Measurements from ENCODE around the gene KCTD4.
A peak's percentile ranks its signal among the peaks of the same experiment; 100 is the strongest.
"Not testable (repeated sequence)": the region's sequence is repeated elsewhere in the genome, so short reads cannot be mapped to it uniquely, and the experiment has no call there.

The KCTD4 gene

DNA sequence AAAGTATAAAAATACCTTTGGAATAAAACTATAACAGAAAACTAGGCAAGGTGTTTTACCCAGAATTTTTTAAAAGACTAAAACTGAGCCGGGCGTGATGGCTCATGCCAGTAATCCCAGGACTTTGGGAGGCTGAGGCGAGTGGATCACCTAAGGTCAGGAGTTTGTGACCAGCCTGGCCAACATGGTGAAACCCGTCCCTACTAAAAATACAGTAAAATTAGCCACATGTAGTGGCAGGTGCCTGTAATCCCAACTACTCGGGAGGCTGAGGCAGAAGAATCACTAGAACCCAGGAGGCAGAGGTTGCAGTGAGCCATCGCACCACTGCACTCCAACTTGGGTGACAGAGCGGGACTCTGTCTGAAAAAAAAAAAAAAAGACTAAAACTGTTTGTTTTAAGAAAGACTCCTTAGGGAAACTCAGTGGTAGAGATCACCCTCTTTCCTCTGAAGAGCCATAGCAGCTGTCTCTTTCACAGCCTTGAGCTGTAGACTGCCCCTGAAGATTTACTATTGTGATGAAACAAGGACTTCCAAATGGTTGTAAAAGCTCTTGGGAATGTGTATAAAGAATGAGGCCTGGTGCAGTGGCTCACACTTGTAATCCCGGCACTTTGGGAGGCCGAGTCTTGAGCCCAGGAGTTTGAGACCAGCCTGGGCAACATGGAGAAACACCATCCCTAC lies 14.7 kb upstream of the KCTD4 start:
- no peak for DNase-seq

- DNase-seq = peak; percentile 24
These were observed 8.4 kb upstream of the KCTD4 start for GRCh38 chr13:45209229-45209628.

DNA sequence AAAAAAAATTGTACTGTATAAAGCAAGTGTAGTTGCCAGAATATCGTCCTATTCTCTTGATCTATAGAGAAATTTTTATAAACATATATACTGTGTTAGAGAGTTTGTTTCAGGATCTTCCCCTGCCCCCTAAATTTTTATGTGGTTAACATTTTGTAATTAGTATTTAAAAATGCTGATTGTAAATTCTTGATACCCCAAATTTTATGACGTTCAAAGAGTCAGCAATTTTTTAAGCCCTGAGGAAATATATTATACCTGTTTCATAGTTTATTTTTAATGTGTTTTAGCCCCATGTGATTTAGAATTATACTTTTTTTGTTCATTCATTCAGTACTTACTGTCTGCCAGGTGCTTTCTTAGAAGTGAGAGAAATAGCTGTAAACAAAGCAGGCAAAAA lies 7.3 kb upstream of the KCTD4 start:
- no peak for DNase-seq

DNA sequence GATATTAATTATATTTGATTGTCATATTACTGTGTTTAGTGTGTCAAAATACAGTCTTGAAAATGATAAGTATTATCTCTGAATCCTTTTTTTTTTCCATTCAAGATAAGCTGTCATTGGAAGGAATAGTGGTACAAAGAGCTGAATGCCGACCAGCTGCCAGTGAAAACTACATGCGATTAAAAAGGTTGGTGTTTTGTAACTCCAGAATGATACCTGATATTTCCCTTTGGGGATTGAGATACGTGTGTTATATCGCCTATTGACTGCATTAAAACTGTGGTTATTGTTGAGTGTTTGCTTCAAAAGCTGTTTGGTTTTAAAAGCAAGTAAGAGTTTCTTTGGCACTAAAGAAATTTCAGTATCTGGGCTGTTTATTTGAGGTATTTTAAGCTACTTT lies 6.5 kb upstream of the KCTD4 start:
- peak; percentile 93 for DNase-seq

DNA sequence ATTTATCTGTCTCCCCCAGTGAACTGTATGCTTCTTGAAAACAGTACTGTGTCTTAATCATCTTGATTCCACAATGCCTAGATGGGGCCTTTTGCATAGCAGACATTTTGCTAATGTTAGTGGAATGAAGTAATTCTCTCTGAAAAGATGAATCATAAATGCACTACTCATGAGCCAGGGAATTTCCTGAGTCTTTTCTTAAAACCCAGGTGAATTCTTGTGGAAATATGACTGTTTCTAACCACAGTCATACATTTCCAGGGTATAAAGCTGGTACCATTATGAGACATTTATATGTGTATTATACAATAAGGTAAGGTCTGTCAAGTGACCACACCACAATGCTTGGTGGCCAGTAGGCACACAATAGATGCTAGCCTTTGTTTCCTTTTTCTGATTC lies 5.5 kb upstream of the KCTD4 start:
- DNase-seq = peak; percentile 47

- no peak for DNase-seq
These were observed 4.3 kb upstream of the KCTD4 start for GRCh38 chr13:45205124-45205523.

- no peak for DNase-seq
These were observed 1.1 kb downstream of the KCTD4 start for GRCh38 chr13:45199711-45200110.

GRCh38 chr13:45198924-45199323 lies 1.9 kb downstream of the KCTD4 start:
- no peak for DNase-seq

DNA sequence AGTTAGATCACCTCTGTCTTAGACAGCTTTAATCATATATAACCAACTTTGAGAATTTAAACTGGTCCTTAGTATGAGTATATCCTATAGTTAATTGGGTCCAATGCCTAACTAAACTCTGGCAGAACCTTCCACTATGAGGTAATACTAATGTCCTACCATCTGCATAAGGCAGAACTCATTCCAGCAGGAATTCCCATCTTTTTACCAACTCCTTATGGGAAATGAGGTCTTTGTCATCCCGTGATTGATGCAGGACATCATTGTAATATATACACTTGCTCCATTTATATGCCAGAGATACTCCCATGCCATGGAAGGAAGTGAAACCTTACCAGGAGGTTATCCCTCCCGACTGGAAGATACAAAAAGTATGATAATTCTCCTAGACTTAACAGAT lies 2.8 kb downstream of the KCTD4 start:
- no peak for DNase-seq

DNA sequence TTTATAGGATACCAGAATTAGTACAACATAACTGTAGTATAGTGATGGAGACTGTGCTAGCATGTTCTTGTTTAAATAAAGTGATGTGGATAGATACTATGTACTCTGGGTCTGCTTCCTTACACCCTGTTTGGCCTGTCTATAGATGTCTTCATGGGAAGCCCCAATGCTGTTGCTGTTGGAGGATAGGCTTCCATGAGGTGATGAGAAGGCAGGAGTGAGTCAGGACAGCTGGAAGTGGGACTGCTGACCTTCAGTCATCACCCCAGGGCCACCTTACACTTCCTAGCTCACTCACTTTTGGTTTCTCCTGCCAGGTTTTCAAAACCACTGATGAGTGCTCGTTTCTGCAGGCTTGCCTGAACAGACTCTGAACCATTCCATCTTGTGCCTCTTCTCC lies 4.2 kb downstream of the KCTD4 start:
- DNase-seq = no peak

GRCh38 chr13:45196096-45196495 lies 4.7 kb downstream of the KCTD4 start:
- no peak for DNase-seq

GRCh38 chr13:45195421-45195820 lies 5.4 kb downstream of the KCTD4 start:
- DNase-seq = no peak

GRCh38 chr13:45194081-45194939 lies 6.5 kb downstream of the KCTD4 start:
- DNase-seq = peak; percentile 3

DNA sequence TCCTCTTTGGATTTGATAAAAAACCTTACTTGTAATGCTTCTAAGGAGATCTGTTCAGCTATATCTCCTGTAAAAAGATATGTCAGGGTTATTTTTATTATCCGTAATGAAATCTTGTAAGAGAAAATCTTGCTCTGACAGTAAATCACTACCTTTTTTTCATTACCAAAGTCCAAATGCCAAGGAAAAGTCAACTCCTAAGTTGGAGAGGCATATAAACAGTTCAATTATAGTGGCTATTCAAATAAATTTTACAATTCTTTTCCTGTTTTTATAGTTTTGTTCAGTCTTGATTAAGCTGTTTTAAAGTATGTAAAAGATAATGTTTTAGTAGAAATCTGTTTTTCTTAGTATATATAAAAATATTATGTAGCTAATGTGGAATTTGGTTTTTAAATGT lies 9.0 kb downstream of the KCTD4 start:
- no peak for DNase-seq

GRCh38 chr13:45189511-45189910 lies 11.3 kb downstream of the KCTD4 start:
- DNase-seq = not testable (repeated sequence)

DNA sequence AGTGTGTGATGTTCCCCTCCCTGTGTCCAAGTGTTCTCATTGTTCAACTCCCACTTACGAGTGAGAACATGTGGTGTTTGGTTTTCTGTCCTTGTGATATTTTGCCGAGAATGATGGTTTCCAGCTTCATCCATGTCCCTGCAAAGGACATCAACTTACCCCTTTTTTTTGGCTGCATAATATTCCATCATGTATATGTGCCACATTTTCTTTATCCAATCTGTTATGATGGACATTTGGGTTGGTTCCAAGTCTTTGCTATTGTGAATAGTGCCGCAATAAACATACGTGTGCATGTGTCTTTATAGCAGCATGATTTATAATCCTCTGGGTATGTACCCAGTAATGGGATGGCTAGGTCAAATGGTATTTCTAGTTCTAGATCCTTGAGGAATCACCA lies 11.8 kb downstream of the KCTD4 start:
- DNase-seq = not testable (repeated sequence)

GRCh38 chr13:45185286-45185685 lies 15.6 kb downstream of the KCTD4 start:
- no peak for DNase-seq

- DNase-seq = no peak
These were observed 16.2 kb downstream of the KCTD4 start for GRCh38 chr13:45184693-45185092.

- DNase-seq = no peak
These were observed 19.9 kb downstream of the KCTD4 start for GRCh38 chr13:45180713-45181601.

GRCh38 chr13:45180303-45180702 lies 20.5 kb downstream of the KCTD4 start:
- DNase-seq = no peak

DNA sequence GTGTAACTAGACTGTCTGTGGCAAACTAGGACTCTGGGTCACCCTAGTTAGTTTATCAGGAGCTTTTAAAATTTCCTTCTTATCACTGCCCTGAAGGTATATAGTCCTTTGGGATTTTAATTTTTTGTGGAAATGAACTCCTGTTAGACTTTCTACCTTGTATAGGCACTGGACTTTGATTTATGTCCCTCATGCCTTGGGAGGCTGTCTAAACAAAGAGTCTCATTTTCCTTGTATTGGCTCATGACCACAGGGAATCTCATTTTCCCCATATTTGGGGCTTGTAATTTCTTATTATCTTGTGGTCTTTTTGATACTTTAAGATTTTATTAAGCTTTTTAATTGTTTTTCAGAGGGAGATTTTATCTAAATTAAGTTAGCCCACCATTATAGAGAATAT lies 21.4 kb downstream of the KCTD4 start:
- DNase-seq = no peak

- DNase-seq = no peak
These were observed 22.3 kb downstream of the KCTD4 start for GRCh38 chr13:45178349-45179162.

- no peak for DNase-seq
These were observed 26.4 kb downstream of the KCTD4 start for GRCh38 chr13:45174478-45174877.

Measured in NCI-H1092 treated with DMSO at 0.1 percent for 48 hours (cell line).